ENCODE results near the gene HAPLN3.

DNA sequence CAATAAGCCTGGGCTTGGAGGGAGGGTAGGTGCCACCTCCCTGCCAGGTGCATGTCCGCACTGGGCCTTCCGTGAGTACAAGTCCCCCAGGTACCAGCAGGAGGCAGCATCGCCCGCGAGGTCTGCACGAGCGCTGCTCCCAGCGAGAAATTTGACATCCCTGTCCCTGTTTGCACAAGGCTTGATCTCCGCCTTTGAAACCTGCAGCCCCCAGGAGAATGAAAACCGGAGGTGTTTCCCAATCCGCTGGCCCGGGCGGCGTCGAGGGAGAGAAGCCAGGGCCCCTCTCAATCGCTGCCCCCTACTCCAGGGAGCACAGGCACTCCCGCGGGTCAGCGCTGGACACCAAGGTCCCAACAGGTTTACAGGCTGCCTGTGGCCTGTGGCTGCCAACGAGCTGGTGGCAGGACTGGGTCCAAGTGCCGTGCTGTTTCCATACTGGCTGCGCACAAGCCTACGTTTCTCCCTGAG lies 961 bp downstream of the HAPLN3 start:
- TF ChIP-seq, protein P1, sequence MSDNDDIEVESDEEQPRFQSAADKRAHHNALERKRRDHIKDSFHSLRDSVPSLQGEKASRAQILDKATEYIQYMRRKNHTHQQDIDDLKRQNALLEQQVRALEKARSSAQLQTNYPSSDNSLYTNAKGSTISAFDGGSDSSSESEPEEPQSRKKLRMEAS (IDR thresholded peaks at IDR 0.05; ENCODE audit: low read depth) = 0 out of 2 replicates have a peak, but pooled peaks have one; percentile 47
- TF ChIP-seq CTCF (IDR thresholded peaks at IDR 0.05) = peak; percentile 67
- TF ChIP-seq RFX5 (IDR thresholded peaks at IDR 0.05; ENCODE audit: low read length) = no peak
- TF ChIP-seq POLR2AphosphoS5 (IDR thresholded peaks at IDR 0.05; ENCODE audit: low read depth, low read length) = no peak
- no peak for TF ChIP-seq EZH2phosphoT487 (IDR thresholded peaks at IDR 0.05; ENCODE audit: borderline replicate concordance, low read depth)
- TF ChIP-seq EP300 (IDR thresholded peaks at IDR 0.05; ENCODE audit: borderline replicate concordance in 1 of 2, low read depth in 1 of 2, low read length in 1 of 2) = no peak
- peak; percentile 64 for TF ChIP-seq RAD21 (IDR thresholded peaks at IDR 0.05; ENCODE audit: low read length)
- TF ChIP-seq, protein P2, sequence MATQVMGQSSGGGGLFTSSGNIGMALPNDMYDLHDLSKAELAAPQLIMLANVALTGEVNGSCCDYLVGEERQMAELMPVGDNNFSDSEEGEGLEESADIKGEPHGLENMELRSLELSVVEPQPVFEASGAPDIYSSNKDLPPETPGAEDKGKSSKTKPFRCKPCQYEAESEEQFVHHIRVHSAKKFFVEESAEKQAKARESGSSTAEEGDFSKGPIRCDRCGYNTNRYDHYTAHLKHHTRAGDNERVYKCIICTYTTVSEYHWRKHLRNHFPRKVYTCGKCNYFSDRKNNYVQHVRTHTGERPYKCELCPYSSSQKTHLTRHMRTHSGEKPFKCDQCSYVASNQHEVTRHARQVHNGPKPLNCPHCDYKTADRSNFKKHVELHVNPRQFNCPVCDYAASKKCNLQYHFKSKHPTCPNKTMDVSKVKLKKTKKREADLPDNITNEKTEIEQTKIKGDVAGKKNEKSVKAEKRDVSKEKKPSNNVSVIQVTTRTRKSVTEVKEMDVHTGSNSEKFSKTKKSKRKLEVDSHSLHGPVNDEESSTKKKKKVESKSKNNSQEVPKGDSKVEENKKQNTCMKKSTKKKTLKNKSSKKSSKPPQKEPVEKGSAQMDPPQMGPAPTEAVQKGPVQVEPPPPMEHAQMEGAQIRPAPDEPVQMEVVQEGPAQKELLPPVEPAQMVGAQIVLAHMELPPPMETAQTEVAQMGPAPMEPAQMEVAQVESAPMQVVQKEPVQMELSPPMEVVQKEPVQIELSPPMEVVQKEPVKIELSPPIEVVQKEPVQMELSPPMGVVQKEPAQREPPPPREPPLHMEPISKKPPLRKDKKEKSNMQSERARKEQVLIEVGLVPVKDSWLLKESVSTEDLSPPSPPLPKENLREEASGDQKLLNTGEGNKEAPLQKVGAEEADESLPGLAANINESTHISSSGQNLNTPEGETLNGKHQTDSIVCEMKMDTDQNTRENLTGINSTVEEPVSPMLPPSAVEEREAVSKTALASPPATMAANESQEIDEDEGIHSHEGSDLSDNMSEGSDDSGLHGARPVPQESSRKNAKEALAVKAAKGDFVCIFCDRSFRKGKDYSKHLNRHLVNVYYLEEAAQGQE (IDR thresholded peaks at IDR 0.05; ENCODE audit: low read depth, low read length) = no peak
- no peak for TF ChIP-seq MEF2A (IDR thresholded peaks at IDR 0.05; ENCODE audit: borderline replicate concordance, low read depth)
- TF ChIP-seq YY1 (IDR thresholded peaks at IDR 0.05; ENCODE audit: low read depth) = no peak
- no peak for TF ChIP-seq MXI1 (IDR thresholded peaks at IDR 0.05; ENCODE audit: low read depth, low read length)
- TF ChIP-seq GABPA (IDR thresholded peaks at IDR 0.05; ENCODE audit: low read depth) = no peak
- no peak for TF ChIP-seq NRF1 (IDR thresholded peaks at IDR 0.05; ENCODE audit: low read depth, low read length)
- TF ChIP-seq USF1 (IDR thresholded peaks at IDR 0.05; ENCODE audit: borderline replicate concordance, low read depth) = no peak

All from SK-N-SH (cell line).